T1000 (cell line): ENCODE measurements around the gene WDR47.

Experiments
- DNase-seq: peaks from one replicate; lab custom pipeline; 2025; ENCODE audit warnings: mixed read lengths; lab: John Stamatoyannopoulos, UW

WDR47 gene

DNA sequence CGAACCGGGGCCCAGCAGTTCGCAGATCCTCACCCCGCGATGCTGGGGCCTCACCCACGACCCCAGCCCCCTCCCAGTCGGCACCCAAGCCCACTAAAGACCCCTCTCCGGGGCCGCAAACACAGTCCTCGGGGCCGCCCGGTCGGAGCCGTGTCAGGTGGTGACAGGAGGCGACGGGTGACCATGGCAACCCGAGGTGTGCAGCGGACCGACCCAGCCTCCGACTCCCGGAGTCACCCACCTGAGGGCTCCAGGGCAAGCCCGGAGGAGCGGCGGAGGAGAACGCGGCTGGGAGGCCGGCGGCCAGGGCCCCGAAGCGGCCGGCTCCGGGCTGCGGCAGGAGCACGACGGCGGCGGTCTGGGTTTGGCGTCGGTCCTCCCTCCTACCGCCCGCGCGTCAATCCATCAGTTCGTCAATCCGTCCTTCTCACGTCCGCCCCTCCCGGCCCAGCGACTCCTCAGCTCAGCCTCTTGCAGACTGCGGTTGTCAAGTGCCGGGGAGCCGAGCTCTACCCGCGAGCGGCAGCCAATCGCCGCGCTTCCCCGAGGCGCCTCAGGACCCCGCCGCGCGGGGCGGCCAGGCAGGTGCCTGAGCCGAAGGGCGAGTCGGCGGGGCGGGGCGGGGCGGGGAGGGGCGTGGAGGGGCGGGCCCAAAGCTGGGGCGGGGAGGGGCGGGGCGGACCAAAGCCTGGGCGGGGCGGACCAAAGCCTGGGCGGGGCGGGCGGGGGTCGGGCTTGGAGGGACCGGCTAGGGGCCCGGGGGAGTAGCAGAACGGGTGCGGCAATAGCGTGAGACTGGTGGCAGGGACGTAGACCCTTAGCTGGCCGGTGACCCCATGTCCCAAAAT lies at the start of gene WDR47:
Gene WDR47, minus strand, starts transcription at position 482 of the 848 bp plus-strand sequence. CDS start 18,590 bp downstream, outside the sequence.
- peak; percentile 95 for DNase-seq

DNA sequence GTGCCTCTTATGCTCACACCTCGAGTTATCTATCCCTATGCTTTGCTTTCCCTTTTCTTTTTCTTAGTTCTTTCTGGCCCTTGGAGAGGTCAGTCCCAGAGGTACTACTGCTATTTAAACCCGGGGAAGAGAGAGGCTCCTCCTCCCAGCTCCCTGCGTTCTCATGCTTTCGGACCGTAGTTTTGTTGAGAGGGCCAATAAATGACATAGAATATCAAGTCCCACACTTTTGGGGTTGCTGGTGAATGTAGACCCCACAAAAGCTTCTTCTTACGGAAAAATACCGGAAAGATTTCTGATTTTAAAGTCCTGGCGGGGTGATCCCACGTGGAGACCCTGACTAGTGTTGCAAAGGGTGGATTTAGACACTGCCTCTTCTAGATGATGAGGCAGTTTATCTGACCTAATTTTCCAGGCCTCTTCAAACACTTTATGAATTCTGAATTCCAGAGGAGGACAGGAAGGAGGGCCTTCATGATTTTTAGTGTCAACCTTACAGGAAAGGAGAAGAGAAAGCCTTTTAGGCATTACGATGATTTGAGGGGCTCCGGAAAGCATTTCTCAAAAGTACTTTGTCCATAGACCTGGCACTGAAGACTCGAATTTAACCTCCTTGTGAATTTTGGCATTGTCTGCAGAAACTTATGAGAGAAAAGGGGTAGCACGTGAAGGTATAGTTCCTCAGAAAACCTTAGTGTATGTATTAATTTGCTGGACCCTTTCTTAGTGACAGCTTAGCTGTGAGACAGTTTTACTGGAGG lies 49.4 kb upstream of the WDR47 start:
- DNase-seq, result peak; percentile 56

DNA sequence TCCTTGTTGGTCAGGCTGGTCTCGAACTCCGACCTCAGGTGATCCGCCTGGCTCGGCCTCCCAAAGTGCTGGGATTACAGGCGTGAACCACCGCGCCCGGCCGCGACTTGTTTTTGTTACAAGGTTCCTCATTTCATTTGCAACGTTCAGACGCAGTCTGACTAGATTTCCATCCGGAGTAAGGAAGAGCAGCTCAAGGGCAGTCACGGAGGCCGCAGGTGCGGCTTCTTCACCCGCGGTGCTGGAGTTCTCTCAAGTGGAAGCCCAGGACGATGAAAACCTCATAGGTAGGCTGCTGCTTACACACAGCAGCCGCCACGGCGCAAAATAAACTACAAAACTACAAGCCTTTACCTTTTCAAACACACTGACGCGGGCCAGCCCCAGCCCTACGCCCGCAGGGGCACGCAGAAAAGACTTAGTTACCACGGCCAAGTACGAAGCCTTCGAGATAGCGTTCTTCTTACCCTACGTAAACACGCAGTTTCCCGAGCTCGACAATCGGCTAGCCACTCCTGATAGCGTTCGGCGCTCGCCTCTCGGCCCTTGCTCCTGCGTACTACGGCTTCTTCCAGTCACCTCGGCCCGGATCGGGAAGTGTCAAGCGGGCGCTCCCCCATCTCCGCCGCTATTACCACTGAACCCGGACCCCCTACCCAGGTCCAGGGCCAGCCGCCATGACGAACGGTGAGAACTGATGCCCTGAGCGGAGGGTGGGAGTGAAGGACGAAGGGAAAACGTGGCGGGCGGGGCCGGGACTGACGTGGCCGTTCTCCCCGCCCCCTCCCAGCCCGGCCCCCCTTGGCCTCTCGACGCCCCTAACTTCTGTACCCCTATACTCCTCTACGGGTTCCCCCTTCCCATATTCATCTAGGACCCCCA lies 48.5 kb upstream of the WDR47 start, which contains the start of gene TMEM167B:
Gene TMEM167B, plus strand, starts transcription at position 569 of the 882 bp plus-strand sequence. Its CDS starts 109 bp downstream, at position 678.
- DNase-seq, result peak; percentile 80

- peak; percentile 8 for DNase-seq
These were observed 47.5 kb upstream of the WDR47 start for GRCh38 chr1:109089242-109090015.

- DNase-seq, result no peak
These were observed 42.9 kb upstream of the WDR47 start for GRCh38 chr1:109084563-109085517.

GRCh38 chr1:109083923-109084322 lies 42.0 kb upstream of the WDR47 start:
- no peak for DNase-seq

DNA sequence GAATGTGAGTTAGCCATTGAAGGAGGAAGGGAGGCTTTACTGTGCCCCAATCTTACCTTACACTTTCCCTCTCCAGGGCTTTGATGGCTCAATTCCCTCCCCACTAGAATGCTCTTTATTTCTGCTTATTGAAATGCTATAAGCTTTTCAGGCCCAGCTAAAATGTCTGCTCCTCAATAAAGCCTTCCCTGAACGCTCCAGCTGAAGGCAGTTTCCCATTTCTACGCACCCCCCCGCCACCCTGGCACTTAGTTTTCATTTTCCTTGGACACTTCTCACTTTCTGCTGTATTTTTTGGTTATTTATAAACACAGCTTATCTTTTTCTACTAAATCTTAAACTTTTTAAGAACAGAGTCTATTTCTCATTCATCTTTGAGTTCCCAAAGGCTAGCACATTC lies 41.6 kb upstream of the WDR47 start:
- no peak for DNase-seq

- no peak for DNase-seq
These were observed 38.7 kb upstream of the WDR47 start for GRCh38 chr1:109080441-109081082.

GRCh38 chr1:109079240-109079622 lies 37.3 kb upstream of the WDR47 start:
- no peak for DNase-seq

DNA sequence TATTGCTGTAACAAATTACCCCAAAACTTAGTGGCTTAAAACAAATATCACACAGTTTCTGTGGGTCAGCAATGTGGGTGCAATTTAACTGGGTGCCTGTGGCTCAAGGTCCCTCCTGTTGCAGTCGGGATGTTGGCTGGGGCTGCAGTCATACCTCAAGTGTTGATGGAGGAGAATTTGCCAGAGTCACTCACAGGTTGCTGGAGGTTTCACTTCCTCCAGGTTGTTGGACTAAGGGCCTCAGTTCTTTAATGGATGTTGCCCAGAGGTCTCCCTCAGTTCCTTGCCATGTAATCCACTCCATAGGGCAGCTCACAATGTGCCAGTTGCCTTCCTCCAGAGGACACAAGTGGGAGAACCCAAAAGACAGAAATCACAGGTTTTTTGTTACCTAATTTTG lies 36.4 kb upstream of the WDR47 start:
- no peak for DNase-seq

DNA sequence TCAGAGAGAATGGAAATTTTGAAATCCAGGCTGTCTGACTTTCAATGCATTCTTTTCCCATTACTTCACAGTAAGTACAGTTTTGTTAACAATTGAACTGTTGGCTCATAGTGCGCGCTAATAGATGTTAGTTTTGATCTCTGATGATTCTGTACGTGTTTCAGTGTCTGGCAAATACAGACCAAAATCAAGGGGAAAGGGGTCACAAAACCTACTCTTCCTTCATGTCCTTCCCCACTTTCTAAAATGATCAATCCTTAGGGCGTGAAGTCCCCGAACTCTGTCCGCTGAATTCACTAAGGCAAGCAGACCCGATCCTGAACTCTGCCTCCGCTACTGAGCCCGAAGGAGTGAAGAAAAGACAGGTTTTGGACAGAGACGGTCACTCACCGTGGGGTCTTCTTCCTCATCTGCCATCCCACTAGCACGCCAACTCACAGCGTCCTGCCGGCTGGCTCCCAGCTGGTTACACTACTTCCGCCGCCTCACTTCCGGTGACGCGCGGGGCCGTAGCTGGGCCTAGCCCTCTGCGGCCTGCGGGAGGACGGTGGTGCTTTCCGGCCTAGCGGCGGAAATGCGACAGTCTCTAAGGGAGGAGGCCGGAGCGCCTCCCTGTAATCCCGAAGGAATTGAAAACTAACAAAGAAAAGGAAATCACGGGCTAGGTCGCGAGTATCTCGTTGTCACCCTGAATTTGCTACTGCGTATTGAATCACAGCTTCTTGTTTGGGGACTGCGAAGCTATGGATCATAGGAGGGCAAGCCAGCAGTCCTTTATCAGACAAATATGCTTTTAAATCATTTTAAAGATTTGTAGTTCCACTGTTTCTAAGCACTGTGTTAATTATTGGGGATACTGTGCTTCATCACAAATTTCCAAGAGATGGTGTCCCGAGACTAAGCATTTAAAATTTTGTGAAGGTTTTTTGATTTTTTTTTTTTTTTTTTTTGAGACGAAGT lies 33.9 kb upstream of the WDR47 start, which contains the start of gene TAF13:
Gene TAF13, minus strand, starts transcription at position 473 of the 960 bp plus-strand sequence. Its CDS starts 56 bp downstream, at position 417.
- peak; percentile 93 for DNase-seq

- no peak for DNase-seq
These were observed 27.4 kb upstream of the WDR47 start for GRCh38 chr1:109069294-109069693.

DNA sequence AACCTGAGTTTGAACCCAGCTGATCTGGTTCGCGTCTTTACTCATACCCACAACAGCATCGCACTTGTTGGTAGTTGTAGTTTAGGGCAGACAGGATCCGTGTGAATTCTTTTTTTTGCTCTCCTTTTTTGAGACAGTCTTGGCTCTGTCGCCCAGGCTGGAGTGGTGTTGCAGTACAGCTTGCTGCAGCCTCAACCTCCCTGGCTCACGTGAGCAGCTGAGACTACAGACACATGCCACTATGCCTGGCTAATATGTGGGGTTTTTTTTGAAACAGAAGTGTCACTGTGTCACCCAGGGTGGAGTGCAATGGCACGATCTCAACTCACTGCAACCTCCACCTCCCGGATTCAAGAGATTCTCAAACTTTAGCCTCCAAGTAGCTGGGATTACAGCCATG lies 26.0 kb upstream of the WDR47 start:
- DNase-seq, result no peak

GRCh38 chr1:109065137-109065536 lies 23.2 kb upstream of the WDR47 start:
- no peak for DNase-seq

DNA sequence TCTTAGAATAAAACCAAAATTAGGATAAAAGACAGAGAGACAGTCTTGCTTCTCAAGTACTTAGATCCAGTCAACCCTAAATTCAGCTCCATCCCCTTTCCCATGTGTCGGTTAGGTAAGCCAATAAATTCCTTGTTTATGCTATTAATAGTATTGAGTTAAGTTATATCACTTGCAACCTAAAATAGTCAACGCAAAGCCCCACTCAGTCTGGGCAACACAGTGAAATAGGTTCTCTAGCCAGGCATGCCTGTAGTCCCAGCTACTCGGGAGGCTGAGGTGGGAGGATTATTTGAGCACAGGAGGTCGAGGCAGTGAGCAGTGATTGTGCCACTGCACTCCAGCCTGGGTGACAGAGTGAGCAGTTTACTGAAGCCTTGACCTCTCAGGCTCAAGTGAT lies 19.3 kb upstream of the WDR47 start:
- no peak for DNase-seq

DNA sequence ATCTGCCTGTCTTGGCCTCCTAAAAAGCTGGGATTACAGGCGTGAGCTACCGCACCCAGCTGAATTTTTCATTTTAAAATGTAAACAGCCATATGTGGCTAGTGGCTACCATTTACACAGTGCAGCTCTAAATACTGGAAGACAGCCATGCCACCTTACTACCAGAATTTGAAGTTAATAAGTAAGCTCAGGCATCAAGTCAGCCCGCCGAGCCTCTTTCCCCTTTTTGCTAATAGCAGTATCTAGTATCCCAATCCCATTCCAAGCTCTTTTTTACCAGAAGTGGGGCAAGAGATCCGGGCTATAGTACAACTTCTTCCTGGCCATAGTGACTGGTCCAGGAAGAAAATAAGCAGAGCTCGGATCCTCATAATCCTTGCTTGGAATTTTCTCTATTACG lies 18.8 kb upstream of the WDR47 start:
- DNase-seq, result no peak

GRCh38 chr1:109059026-109059425 lies 17.1 kb upstream of the WDR47 start:
- DNase-seq, result no peak

GRCh38 chr1:109056064-109056463 lies 14.2 kb upstream of the WDR47 start:
- no peak for DNase-seq
